HG03342 (cell line): ENCODE measurements around the gene HS3ST5.
"Not testable (repeated sequence)": the region's sequence is repeated elsewhere in the genome, so short reads cannot be mapped to it uniquely, and the experiment has no call there.

Experiments
- ATAC-seq: cut with Tn5 transposase; IDR thresholded peaks from one replicate; pipeline ENCODE4 v1.9.1; 2021; ENCODE audit warnings: mild to moderate bottlenecking, moderate library complexity; ENCODE audit not compliant: unreplicated experiment

Gene HS3ST5

DNA sequence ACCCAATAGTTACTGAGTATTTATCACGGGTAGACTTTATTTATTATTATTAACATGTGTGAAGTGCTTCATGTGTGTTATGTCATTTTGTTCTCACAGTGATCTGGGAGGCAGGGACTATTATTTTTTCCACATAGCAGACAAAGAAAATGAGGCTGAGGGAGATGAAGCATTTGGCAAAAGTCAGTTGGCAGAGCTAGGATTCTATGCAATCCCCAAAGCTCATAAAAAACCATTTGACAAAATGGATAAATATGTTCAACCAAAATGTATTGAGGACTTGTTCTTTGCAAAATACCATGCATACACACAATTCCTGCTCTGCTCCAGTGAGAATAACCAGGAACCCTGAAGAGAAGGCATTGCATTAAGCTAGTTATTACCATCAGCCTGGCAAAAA, 184.4 kb downstream of the HS3ST5 start:
- no peak for ATAC-seq

DNA sequence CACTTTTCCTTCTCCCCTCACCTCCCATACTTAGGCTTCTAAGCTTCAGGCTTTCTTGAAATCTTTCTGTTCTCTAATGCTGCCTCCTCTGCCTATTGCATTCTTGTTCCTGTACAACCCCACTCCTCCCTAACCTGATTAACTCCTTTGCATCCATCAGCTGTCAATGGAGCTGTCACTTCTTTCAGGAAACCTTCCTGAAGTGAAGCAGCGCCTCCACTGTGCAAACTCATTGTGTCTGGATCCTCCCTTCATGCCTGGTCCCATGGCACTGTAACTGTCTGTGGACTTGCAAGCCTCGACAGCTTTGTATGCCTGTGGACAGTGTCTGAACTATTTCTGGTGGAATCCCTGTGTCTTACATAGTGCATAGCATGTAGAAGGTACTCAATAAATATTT, 185.0 kb downstream of the HS3ST5 start:
- ATAC-seq = no peak

DNA sequence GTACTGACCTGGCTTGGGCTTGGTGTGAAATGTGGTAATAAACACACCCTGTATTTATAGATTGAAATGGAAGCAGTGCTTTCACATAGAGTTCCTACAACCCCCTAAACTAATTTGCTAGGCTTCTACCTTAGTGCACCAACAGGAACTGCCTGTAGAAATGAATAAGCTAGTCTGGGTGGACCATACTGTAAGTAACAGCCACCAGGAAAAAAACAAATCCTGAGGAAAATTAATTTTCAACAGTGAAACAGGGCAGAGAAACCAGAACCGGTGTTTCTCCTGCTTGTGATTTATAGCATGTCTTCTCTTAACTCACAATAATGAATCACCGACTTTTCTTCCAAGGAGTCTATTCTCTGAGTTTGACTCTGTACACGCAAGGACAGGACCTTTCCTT, 187.1 kb downstream of the HS3ST5 start:
- no peak for ATAC-seq

DNA sequence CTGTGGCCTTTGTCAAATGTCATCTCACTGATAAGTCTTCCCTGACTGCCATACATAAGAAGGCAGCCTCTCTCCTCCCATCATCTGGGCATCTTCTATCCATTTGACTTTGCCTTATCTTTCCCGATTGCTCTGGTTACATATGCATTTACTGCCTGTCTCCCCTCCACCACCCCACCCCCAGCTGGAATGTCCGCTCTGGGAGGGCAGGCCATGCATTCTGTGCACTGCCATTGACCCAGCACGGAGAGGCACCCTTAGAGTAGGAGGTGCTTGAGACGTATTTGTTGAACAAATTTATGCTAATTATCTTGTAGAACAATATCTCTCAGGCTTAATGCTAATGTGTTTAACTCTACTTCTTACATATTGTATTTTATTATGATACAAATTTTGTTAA, 188.0 kb downstream of the HS3ST5 start:
- ATAC-seq = no peak

DNA sequence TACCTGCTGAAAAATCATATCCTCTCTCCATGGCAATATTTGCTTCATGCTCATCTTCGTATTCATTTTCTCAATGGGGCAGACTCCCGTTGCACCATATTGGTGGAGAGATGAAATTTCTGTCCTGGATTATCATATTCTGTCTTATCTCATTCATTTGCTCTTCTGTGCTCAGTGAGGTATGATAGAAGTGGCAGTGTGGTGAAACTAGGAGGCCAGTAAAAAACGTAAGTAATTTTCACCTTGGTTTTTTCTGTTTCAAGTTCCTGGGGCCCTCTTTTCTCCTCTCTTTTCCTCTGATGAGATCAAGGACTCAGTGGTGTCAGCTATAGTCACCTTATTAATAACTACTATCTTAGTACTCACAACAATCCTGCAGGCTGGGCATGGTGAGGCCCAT, 189.4 kb downstream of the HS3ST5 start:
- ATAC-seq = no peak

DNA sequence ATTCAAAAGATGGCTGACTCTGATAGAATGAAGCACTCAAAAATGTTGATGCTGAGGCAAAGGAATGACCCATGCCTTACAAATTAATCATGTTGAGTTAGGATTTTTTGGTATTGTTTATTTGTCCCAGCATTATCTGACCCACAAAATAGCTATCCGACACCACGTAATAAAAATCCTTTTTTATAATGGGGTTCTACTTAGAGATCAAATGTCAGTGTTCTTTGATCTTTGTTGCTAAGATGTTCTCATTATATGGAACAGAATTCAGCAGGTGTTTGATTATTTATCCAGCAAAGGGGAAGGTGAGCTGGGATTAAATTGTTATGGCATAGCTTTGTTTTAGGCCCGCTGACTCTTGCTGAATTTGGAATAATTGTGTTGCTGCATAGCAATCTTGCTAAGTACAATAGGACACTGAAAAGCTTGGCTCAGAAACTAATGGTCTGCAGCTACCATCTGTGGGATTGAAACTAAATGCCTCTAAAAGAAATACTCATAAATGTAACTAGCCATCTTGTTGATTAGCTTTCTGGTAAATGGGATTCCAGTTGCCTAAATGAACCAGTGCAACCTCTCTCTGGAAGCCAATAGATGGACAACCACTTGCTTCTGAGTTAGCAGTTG, 191.6 kb downstream of the HS3ST5 start:
- no peak for ATAC-seq

DNA sequence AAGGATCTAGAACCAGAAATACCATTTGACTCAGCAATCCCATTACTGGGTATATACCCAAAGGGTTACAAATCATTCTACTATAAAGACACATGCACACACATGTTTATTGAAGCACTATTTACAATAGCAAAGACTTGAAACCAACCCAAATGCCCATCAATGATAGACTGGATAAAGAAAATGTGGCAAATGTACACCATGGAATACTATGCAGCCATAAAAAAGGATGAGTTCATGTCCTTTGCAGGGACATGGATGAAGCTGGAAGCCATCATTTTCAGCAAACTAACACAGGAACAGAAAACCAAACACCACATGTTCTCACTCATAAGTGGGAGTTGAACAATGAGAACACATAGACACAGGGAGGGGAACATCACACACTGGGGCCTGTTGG, 193.6 kb downstream of the HS3ST5 start:
- ATAC-seq = not testable (repeated sequence)

DNA sequence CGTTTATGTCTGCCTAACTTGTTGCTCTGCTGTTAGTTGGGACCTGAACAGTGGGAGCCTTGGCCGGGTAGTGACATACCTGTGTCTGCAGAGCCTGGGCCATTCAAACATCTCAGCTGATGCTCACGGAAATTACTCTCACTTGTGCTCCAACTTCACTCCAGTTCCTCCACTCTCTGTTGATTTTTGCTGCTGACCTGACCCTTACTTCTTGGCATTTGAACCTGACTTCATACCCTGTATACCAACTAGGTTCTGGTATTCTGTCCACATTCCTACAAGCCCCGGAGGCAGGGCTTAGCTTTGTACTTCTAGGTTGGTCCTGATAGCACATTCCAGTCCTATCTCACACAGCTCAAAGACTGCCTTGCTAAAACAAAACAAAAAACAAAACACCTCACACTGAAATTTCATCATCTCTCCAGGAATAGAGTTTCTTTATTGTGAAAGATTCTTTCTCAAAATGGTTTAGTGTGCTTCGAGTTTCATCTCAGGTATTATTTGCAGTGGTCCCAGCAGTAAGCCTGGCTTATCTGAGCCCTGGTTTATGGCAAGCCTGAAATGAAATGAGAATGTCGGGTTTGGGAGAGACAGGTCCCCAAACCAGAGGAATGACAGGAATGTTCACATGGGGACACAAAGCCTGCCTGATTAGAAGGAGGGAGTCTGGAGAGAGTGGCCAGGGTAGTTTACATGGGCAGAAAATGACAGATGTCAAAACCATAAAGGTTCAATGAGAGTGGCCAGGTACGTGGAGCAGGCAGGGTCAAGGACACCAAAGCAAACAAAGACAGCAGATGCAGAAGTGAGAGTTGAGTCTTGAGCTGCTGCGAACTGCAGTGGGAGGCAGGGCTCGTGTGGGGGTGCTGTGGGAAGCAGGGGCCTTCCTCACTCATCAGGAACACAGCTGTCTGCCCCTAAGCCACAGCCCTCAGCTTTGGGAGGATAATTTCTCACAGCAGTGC, 197.7 kb downstream of the HS3ST5 start:
- ATAC-seq = no peak

DNA sequence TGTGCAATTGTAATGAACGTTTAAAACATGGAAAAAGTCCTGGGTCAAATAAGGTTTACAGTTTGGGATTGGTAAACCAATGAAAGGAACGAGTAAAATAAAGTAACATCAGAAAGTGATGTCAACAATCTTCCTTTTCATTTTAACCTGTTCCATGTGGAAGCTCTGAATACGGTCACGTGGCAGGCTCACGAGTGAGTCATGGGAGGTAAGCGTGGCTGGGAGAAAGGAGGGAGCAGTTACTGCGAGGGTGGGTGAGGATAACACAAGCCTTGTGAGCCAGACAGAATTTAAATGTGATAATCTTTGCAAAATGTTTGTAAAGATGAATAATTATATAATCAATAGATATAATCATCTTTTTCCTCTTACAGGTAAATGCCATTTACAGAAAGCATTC, 200.6 kb downstream of the HS3ST5 start:
- no peak for ATAC-seq

DNA sequence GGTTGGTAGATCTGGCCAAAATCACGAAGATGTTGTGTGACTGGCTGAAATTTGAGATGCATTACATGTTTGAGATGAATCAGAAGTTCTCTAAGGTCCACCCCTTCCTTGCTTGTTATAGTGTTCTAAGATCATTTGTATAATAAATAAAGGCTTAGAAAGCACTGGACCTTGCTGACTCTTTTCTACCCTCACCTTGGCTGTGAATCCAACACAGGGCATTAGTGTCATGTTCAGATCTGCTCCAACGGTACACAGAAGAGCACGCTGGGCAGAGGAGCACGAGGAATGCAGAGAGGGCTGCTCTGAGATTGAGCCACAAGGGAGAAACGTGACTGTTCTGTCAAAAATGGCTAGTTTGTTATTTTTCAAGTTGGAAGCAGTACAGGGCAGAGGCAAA, 202.4 kb downstream of the HS3ST5 start:
- ATAC-seq = no peak

DNA sequence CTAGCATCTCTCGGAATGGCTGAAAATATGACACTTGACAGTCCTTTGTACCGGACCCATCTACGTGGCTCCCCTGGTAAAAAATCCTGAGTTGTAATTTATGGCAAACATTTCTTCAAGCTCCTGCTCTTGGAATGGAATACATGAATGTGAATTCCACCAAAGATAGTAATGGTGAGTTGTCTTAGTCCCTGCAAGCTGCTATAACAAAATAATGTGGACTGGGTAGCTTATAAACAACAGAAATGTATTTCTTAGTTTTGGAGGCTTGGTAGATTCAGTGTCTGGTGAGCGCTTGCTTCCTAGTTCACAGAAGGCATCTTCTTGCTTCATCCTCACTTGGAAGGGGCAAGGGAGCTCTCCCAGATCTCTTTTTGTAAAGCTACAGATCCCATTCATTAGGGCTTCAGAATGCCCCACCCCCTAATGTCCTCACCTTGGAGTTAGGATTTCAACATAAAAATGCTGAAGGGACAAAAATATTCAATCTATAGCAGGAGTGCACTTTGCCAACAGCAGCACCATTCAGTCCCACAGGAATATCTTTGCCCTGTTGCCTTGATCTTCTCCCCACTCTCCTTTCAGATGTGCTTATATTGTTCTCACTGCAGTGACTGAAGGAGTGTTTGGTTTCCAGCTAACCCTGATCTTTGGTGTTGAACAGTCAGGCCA, 204.1 kb downstream of the HS3ST5 start:
- no peak for ATAC-seq

DNA sequence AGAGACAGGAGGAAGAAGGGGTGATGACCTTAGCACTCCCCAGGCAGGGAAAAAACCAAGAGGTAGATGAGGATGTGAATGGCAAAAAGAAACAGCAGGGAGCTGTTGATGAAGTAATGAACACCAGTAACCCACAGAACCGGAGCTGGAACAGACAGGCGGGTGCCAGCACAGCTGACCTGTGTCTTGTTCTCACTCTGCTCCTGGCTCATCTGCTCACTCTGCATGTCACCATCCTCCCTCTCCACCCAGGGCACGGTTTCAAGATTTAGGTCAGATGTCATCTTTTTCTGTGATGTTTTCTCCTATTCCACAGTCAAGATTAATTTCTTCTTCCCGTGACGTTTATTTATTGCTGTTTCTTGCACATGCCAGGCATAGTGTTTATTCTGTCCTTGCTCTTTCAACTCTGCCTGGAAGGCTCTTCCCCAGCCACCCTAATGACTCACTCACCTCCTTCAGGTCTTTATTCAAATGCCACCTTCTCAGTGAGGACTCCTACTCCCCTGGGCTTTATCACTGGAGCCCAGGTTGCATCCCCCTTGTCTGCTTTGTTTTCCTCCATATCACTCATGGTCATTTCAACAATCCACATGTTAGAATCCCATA, 207.4 kb downstream of the HS3ST5 start:
- no peak for ATAC-seq

DNA sequence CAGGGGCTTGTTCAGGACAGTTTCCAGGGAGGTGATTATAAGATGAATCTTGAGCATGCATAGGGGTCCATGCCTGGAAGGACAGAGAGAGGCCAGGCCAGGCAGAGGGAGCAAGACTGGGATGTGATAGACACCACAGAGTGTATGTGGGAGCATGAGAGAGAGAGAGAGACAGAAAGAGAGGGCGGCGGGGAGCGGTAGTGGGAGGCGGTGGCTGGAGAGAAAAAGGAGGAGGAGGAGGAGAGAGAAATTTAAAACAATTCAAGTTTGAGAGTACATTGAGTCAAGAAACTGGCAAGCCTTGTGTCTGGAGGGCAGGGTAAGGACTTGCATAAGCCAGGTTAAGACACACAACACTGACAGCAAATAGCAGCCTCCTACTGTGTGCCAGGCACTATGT, 209.0 kb downstream of the HS3ST5 start:
- ATAC-seq = no peak

DNA sequence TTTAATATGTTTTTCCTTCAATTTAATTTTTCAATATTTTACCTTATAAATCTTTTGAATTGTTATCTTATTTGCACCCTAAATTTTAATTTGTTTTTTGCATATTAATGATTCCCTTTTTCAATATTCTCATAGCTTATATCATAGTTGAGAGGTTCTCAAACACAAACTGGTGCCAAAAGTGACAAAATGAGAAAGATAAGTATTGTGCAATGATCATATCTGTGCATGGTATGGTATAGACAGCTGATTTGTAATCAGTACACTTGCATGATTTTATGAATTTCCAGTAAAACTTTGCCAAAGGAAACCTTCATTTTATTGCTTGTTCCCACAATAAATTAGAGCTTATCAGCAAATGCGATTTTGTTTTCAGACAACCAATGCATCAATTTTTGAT, 210.9 kb downstream of the HS3ST5 start:
- ATAC-seq = no peak

DNA sequence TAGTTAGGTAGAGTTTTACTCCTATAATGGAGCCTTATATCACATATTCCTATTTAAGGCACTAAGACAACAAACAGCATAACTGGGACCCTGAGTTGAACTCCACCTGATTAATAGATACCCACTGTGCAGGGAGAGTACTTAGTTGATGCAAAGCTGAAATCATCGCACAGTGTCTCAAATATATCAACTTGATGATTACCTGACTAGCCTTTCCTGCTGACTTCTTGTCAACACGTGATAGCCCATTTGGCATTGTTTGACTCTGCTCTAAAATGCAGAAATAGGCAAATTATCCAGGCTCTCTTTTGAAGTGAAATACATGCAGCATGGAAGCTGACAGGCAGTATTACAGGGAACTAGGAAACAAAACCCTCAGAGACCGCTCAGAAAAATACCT, 217.2 kb downstream of the HS3ST5 start:
- ATAC-seq = no peak

DNA sequence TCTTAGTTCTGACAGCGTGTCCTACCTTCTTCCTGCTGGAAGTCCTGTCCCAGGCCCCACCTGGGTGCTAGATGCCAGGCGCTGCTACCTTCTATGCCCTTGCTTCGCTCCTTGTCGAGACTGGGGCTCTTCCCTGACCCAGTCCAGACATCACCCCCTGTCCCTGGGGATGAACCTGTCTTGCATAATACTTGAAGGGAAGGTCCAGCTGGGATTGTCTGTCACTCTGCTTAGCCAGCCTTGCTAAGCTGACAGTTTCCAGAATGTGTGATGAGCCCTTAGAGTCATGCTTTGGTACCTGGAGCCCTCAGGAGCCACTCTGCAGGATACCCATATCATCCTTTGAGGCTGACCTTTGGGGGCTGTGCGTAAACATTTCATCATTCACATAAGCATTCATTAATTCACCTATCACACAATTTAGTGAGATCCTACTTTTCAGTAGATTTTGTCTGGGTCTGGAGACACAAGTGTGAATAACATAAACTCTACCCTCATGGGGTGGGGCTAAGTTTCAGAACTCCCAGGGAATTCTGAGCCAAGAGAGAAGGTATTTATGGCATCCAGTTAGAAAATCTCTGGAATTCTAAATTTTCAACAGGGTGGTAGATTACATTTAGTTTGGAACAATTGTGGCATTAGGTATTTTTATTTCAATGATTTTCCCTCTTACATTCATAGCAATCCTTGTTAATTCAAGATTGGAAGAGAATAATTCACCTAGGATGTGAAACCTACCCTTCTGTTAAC, 220.7 kb downstream of the HS3ST5 start:
- ATAC-seq = no peak

DNA sequence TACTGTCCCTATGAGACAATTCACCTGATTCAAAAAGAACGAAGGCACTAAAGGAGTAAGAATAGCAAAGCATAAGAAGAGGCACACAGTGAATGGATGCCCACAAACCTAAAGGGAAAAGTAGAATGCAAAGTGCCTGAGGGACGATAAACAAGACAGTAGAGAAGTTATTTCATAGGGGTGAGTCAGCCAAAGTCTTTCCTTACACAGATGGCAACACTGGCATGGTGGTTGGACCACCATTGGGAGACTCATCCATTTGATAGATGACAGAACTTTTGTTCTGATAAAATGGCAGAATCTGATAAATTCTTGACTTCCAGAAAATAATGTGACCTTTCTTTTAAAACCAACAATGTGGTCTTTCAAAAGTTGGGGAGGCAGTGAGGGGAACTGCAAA, 223.8 kb downstream of the HS3ST5 start:
- no peak for ATAC-seq

DNA sequence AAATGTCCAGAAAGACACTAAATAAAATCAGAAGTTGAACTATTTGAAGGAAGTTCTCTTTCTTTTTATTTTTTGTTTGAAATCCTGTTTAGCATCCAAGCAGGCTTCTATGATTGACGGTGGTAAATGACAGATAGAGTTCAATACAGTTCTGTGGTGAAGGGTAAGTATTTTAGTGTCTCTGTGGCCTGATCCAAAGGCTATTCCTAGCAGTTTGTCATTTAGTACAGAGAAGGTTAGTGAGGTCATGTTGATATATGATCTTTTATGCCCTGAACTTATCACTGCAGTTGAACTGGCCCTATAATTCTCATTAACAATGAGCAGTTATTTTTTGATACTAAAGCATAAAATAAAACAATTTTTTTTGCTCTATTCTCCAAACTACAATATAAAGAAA, 227.2 kb downstream of the HS3ST5 start:
- no peak for ATAC-seq

DNA sequence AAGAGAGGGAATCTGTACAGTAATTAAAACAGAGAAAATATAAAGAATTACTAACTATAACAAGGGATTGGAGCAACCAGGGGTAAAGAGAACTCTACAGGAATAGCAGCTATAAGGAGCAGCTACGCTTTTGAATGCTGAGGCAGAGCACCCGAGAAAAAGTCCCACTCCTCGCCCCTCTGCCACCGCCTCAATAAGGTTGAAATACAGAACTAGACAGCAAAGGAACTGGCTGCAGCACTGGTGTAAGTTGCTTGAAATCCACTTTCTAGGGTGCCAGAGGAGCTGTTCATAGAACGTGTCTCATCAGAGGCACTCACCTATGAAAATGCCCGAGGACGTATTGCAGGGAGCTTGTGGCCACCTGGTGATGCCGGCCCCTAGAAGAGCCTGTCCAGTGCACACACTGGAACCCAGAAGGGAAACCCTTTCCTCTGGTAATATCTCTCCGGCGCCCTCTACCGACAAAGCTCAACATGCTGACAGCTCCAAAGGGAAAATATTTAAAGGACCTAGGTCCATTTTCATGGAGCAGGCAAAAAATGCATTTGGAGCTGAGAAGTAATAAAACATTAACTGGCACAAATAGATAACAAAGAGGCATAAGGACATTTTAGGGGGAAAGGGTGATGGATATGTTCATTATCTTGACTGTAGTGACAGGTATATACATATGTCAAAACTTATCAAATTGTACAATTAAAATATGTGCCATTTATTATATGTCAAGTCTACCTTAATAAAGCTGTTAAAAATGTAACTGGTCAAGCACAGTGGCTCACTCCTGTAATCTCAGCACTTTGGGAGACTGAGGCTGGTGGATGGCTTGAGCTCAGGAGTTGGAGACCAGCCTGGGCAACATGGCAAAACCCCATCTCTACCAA, 234.5 kb downstream of the HS3ST5 start:
- peak; percentile 77 for ATAC-seq

DNA sequence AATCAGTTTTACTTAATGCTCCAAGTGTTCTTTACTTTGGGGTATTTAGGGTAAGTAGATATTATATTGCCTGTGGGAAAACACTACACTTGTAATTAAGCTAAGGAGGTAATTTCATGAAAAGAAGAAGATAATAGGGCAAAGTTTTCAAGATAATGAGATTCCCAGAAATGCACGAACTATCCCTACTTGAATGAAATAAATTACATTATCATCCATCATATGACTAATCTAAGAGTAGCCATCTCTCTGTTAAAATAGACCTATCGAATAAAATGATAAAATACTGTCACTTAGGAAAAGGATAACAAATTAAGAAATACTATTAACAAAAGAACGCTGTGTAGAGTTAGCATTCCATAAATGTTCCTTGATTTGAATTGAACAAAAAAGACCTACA, 236.8 kb downstream of the HS3ST5 start:
- ATAC-seq = no peak
